Measurements from ENCODE around the gene ACOXL.

The ACOXL gene

GRCh38 chr2:110875384-110875725, 143.0 kb downstream of the ACOXL start:
- DNase-seq (ENCODE audit: low spot score) = no peak

- DNase-seq (ENCODE audit: low spot score) = no peak
These were observed 144.0 kb downstream of the ACOXL start for GRCh38 chr2:110876167-110876999.

GRCh38 chr2:110877031-110877827, 144.9 kb downstream of the ACOXL start:
- no peak for DNase-seq (ENCODE audit: low spot score)

- DNase-seq (ENCODE audit: low spot score) = no peak
These were observed 145.8 kb downstream of the ACOXL start for GRCh38 chr2:110878150-110878549.

GRCh38 chr2:110881908-110882307, 149.5 kb downstream of the ACOXL start:
- DNase-seq (ENCODE audit: low spot score) = no peak

- no peak for DNase-seq (ENCODE audit: low spot score)
These were observed 151.0 kb downstream of the ACOXL start for GRCh38 chr2:110883406-110883805.

- no peak for DNase-seq (ENCODE audit: low spot score)
These were observed 152.9 kb downstream of the ACOXL start for GRCh38 chr2:110885256-110885655.

GRCh38 chr2:110886826-110887573, 154.6 kb downstream of the ACOXL start:
- no peak for DNase-seq (ENCODE audit: low spot score)

GRCh38 chr2:110888411-110888810, 156.0 kb downstream of the ACOXL start:
- no peak for DNase-seq (ENCODE audit: low spot score)

- no peak for DNase-seq (ENCODE audit: low spot score)
These were observed 159.3 kb downstream of the ACOXL start for GRCh38 chr2:110891626-110892025.

- DNase-seq (ENCODE audit: low spot score) = no peak
These were observed 163.9 kb downstream of the ACOXL start for GRCh38 chr2:110896226-110896625.

GRCh38 chr2:110897966-110898365, 165.6 kb downstream of the ACOXL start:
- DNase-seq (ENCODE audit: low spot score) = no peak

- DNase-seq (ENCODE audit: low spot score) = no peak
These were observed 167.8 kb downstream of the ACOXL start for GRCh38 chr2:110900191-110900590.

GRCh38 chr2:110903548-110903947, 171.2 kb downstream of the ACOXL start:
- DNase-seq (ENCODE audit: low spot score) = no peak

- no peak for DNase-seq (ENCODE audit: low spot score)
These were observed 171.9 kb downstream of the ACOXL start for GRCh38 chr2:110904116-110904778.

GRCh38 chr2:110904779-110905148, 172.4 kb downstream of the ACOXL start:
- DNase-seq (ENCODE audit: low spot score) = no peak

- DNase-seq (ENCODE audit: low spot score) = no peak
These were observed 172.8 kb downstream of the ACOXL start for GRCh38 chr2:110905217-110905616.

- DNase-seq (ENCODE audit: low spot score) = no peak
These were observed 174.4 kb downstream of the ACOXL start for GRCh38 chr2:110906613-110907298.

- no peak for DNase-seq (ENCODE audit: low spot score)
These were observed 177.1 kb downstream of the ACOXL start for GRCh38 chr2:110909501-110909900.

GRCh38 chr2:110910423-110910822, 178.1 kb downstream of the ACOXL start:
- no peak for DNase-seq (ENCODE audit: low spot score)

- no peak for DNase-seq (ENCODE audit: low spot score)
These were observed 187.4 kb downstream of the ACOXL start for GRCh38 chr2:110919738-110920137.

- DNase-seq (ENCODE audit: low spot score) = no peak
These were observed 193.1 kb downstream of the ACOXL start for GRCh38 chr2:110925479-110925878.
